ENCODE measurements around the gene TAF4. TPM values are rescaled to one million over a fixed set of nuclear protein-coding genes. Genes with fewer than 3 reads are reported as not detected.

TAF4 gene
- total and polyA plus RNA-seq, 7 donors = 3.6 to 13.3 (median 8.9) TPM

- H3K4me1 ChIP-seq = peaks cover 0 to 5% (median 0%) of the 10 kb centered on the region in 4 donors
- 83 to 87% methylated on average over 11 of the region's 11 CpGs for WGBS, 2 donors
- no peak overlapping the region for H3K4me3 ChIP-seq
- H3K27ac ChIP-seq = no peak overlapping the region
- peak; percentile 28 for DNase-seq
- peaks cover 0 to 20% (median 11%) of the 10 kb centered on the region in 4 donors for H3K36me3 ChIP-seq
- no peaks in the 10 kb centered on the region for H3K9me3 ChIP-seq
- H3K27me3 ChIP-seq = peaks cover 10 to 39% (median 28%) of the 10 kb centered on the region in 3 donors
- intact Hi-C loops (cut with DNase I) = no loop called here
- TF ChIP-seq POLR2A (IDR thresholded peaks at IDR 0.05) (no peak), CTCF (IDR thresholded peaks at IDR 0.05) (no peak), EP300 (IDR thresholded peaks at IDR 0.05) (no peak), POLR2AphosphoS5 (IDR thresholded peaks at IDR 0.05) (no peak)
Measured at GRCh38 chr20:61968932-61969331, 96.7 kb downstream of the TAF4 start.

GRCh38 chr20:61968036-61968810 is 97.5 kb downstream of the TAF4 start:
- DNase-seq = peak; percentile 19
- peaks cover 0 to 5% (median 0%) of the 10 kb centered on the region in 4 donors for H3K4me1 ChIP-seq
- no peak overlapping the region for H3K4me3 ChIP-seq
- H3K27me3 ChIP-seq = peaks cover 10 to 39% (median 28%) of the 10 kb centered on the region in 3 donors
- no peak overlapping the region for H3K27ac ChIP-seq
- WGBS, 2 donors = 80 to 84% methylated on average over 22 of the region's 22 CpGs
- H3K36me3 ChIP-seq = peaks cover 0 to 13% (median 6%) of the 10 kb centered on the region in 4 donors
- intact Hi-C loops (cut with DNase I) = no loop called here
- TF ChIP-seq CTCF (IDR thresholded peaks at IDR 0.05) (no peak), EP300 (IDR thresholded peaks at IDR 0.05) (no peak), POLR2A (IDR thresholded peaks at IDR 0.05) (no peak), POLR2AphosphoS5 (IDR thresholded peaks at IDR 0.05) (no peak)
- no peaks in the 10 kb centered on the region for H3K9me3 ChIP-seq

GRCh38 chr20:61967300-61967699 is 98.4 kb downstream of the TAF4 start:
- TF ChIP-seq POLR2A (IDR thresholded peaks at IDR 0.05) (no peak), POLR2AphosphoS5 (IDR thresholded peaks at IDR 0.05) (no peak), EP300 (IDR thresholded peaks at IDR 0.05) (no peak), CTCF (IDR thresholded peaks at IDR 0.05) (no peak)
- Histone ChIP-seq H3K4me1 (peaks cover 0 to 5% (median 0%) of the 10 kb centered on the region in 4 donors), H3K9me3 (no peaks in the 10 kb centered on the region), H3K27ac (no peak overlapping the region), H3K36me3 (peaks cover 0 to 3% (median 1%) of the 10 kb centered on the region in 4 donors), H3K4me3 (no peak overlapping the region), H3K27me3 (peaks cover 10 to 39% (median 28%) of the 10 kb centered on the region in 3 donors)
- 66 to 68% methylated on average over 7 of the region's 7 CpGs for WGBS, 2 donors
- DNase-seq = peak; percentile 24
- intact Hi-C loops (cut with DNase I) = no loop called here

GRCh38 chr20:61966492-61967244 is 99.0 kb downstream of the TAF4 start:
- intact Hi-C loops (cut with DNase I) = no loop called here
- 76 to 82% methylated on average over 25 of the region's 25 CpGs for WGBS, 2 donors
- Histone ChIP-seq H3K4me3 (no peak overlapping the region), H3K36me3 (no peaks in the 10 kb centered on the region), H3K9me3 (no peaks in the 10 kb centered on the region), H3K27me3 (peaks cover 10 to 39% (median 28%) of the 10 kb centered on the region in 3 donors), H3K27ac (no peak overlapping the region), H3K4me1 (peaks cover 0 to 5% (median 0%) of the 10 kb centered on the region in 4 donors)
- TF ChIP-seq CTCF (IDR thresholded peaks at IDR 0.05) (no peak), EP300 (IDR thresholded peaks at IDR 0.05) (no peak), POLR2A (IDR thresholded peaks at IDR 0.05) (no peak), POLR2AphosphoS5 (IDR thresholded peaks at IDR 0.05) (no peak)
- DNase-seq = peak; percentile 56

Measured in sigmoid colon (tissue), 7 donors.